Activated CD8-positive, alpha-beta memory T cell treated with anti-CD3 and anti-CD28 coated beads, Interleukin-2, amount 10 ng/mL, durations not matched to agents 7 days and 5 days (primary cell): ENCODE results near the gene FOXO3. TPM values are rescaled to one million over a fixed set of nuclear protein-coding genes. Genes with fewer than 3 reads are reported as not detected.

ENCODE experiments used
- ATAC-seq: fragments of 150-1000 bp; cut with Tn5 transposase; one replicate; pipeline ENCODE4 v1.10.0; 2021; ENCODE audit warnings: moderate library complexity
- CTCF ChIA-PET: fragments of 350-600 bp; sonication (Branson Sonifier 250); formaldehyde crosslinking; loops from one replicate; lab custom pipeline; 2021; ENCODE audit warnings: antibody characterized with exemption; lab: Charles Lee
- DNase-seq: peaks from one replicate; pipeline ENCODE4 v3.0.0-alpha.2; 2020
- H3K27ac Mint-ChIP-seq: one replicate; pipeline ENCODE4 v1.8.0; 2021; ENCODE audit warnings: mild to moderate bottlenecking, mixed read lengths
- H3K27me3 Mint-ChIP-seq: one replicate; pipeline ENCODE4 v1.8.0; 2021; ENCODE audit warnings: mixed read lengths
- H3K36me3 Mint-ChIP-seq: one replicate; pipeline ENCODE4 v1.8.0; 2021; ENCODE audit warnings: mild to moderate bottlenecking, mixed read lengths
- H3K4me1 Mint-ChIP-seq: one replicate; pipeline ENCODE4 v1.8.0; 2021; ENCODE audit warnings: mixed read lengths
- H3K4me3 Mint-ChIP-seq: one replicate; pipeline ENCODE4 v1.8.0; 2021; ENCODE audit warnings: mild to moderate bottlenecking, moderate library complexity, mixed read lengths
- H3K9me3 Mint-ChIP-seq: one replicate; pipeline ENCODE4 v1.8.0; 2022; ENCODE audit warnings: low read depth, mixed read lengths
- total RNA-seq, 2 experiments: library from RNA; stranded (reverse); gene quantifications; one replicate each; pipeline ENCODE4 v1.2.3, GENCODE V29; 2021

Gene FOXO3
- total RNA-seq, 2 experiments from 2014 or later = 13.4 to 14.7 TPM

DNA sequence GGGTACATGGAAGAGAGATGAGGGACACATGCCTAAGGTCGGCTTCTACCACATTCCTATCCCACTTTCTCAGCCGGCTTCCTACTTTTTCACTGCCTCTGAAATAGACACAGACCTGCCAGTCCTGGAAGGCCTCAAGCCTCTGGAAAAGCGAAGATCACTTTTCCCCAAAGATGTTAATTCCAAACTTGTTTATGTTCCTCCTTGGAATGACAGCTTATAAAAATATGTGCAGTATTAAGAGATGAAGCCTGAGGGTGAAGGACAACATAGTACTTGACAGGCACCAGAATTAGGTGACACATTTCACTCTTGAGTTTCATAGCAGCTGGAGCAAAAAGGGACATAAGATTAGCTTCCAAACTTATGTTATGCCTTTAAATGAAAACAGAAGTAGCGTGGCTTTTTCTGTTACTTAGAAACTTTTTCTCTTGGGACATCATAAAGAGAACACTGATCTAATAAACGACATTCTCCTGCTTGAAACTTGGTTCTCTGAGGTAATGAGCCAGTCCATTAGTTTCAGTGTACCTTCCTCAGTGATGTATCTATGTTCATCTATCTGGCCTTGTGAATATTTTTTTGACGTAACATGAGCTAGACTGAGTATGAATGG is 25.3 kb downstream of the FOXO3 start:
- CTCF ChIA-PET = no interaction called here
- H3K36me3 Mint-ChIP-seq = peaks cover 1% of the 10 kb centered on the region
- no peak overlapping the region for H3K27ac Mint-ChIP-seq
- no peaks in the 10 kb centered on the region for H3K27me3 Mint-ChIP-seq
- H3K4me1 Mint-ChIP-seq = peaks cover 43% of the 10 kb centered on the region
- no peaks in the 10 kb centered on the region for H3K9me3 Mint-ChIP-seq
- no peak overlapping the region for H3K4me3 Mint-ChIP-seq
- no peak for ATAC-seq
- no peak for DNase-seq

DNA sequence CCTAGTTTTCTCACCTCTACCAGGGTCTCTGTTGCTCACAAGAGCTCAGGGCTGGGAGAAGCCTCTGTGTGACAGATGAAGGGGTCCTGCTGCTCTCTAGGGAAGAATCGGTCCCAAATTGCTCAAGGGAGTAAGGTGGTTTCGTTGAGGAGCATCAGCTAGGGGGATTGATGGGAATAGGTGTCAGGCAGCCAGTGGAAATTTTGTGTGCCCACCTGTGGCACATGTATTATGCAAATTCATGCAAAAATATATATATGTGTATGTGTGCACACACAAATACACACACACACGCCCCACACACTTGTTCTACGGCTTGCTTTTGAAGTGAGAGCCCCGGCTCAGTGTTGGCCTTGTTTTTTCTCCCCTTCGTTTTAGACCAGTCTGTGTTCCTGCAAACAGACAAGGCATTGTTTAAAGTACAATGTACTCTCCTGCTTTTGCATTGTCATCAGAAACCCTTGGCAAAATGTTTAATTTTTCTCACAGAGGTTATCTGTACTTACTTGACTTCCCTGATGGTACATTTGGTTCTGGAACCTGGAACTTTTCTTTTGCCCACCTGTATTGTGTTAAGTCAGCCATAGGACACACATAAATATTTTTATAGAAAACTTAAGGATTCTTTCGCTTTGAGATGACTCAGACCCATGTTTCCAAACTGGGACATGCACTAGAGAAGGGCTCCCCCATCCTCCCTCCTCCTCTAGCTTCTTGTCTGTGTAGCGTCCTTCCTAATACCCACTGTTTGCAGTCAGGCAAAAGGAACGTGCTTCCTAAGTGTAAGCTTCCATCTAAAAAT is 26.7 kb downstream of the FOXO3 start:
- Mint-ChIP-seq H3K36me3 (peaks cover 1% of the 10 kb centered on the region), H3K9me3 (no peaks in the 10 kb centered on the region), H3K27me3 (no peaks in the 10 kb centered on the region), H3K27ac (no peak overlapping the region), H3K4me3 (no peak overlapping the region), H3K4me1 (peaks cover 47% of the 10 kb centered on the region)
- ATAC-seq (no peak), DNase-seq (no peak)
- CTCF ChIA-PET = interaction anchor here (1.0 kb wide), 1 partner anchor 15 kb away, joined by 3 read pairs; no protein-coding TSS in a partner anchor

DNA sequence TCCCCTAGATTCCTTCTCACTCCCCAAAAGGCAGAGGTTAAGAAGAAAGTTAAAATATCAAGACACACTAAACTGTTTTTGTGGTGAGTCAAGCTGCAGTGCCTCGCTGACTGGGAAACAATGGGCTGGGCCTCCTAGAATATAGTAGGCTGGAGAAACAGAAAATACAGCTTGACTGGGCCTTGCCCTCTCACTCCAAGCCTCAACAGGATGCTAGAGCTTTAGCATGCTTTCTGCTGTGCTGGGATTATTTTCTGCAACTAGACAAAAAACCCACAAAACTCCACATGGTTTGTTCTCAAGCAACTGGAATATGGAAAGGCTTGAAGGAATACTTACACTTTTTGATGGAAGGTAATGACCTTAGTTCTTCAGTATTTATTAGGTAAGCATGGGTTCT is 27.9 kb downstream of the FOXO3 start:
- no peak for DNase-seq
- Mint-ChIP-seq H3K4me1 (peaks cover 51% of the 10 kb centered on the region), H3K4me3 (no peak overlapping the region), H3K27ac (peak overlapping the region; percentile 16), H3K9me3 (no peaks in the 10 kb centered on the region), H3K36me3 (peaks cover 4% of the 10 kb centered on the region), H3K27me3 (no peaks in the 10 kb centered on the region)
- CTCF ChIA-PET = interaction anchor here (1.0 kb wide), 1 partner anchor 16 kb away, joined by 3 read pairs; no protein-coding TSS in a partner anchor
- ATAC-seq = peak; percentile 35

DNA sequence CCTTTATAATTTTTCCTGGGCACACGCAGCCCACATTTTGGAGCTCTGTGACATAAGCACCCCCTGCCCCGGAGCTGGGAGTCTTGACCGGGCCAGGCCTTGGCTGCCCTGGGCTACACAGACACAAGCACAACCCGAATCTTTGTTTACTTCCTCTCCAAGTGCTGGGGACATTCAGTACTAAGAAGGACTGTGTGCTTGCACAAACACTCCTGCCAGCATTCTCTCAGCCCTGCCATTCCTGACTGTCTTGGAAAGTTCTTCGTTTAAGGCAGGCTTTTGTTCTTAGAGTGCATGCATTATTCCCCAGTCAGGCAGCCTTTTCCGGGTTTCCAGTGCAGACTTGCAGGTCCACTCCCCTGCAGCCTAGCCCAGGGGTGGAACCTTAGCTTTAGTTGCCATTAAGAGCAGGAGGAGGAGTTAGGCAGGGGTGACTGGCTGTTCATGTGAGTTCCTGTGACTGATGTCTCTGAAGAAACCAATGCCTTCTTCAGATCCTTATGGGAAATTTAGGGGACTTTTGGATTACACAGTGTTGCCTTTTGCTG is 28.6 kb downstream of the FOXO3 start:
- Mint-ChIP-seq H3K4me1 (peaks cover 57% of the 10 kb centered on the region), H3K27me3 (no peaks in the 10 kb centered on the region), H3K9me3 (no peaks in the 10 kb centered on the region), H3K36me3 (peaks cover 2% of the 10 kb centered on the region), H3K27ac (peak overlapping the region; percentile 9), H3K4me3 (no peak overlapping the region)
- DNase-seq = no peak
- CTCF ChIA-PET = no interaction called here
- ATAC-seq = no peak

DNA sequence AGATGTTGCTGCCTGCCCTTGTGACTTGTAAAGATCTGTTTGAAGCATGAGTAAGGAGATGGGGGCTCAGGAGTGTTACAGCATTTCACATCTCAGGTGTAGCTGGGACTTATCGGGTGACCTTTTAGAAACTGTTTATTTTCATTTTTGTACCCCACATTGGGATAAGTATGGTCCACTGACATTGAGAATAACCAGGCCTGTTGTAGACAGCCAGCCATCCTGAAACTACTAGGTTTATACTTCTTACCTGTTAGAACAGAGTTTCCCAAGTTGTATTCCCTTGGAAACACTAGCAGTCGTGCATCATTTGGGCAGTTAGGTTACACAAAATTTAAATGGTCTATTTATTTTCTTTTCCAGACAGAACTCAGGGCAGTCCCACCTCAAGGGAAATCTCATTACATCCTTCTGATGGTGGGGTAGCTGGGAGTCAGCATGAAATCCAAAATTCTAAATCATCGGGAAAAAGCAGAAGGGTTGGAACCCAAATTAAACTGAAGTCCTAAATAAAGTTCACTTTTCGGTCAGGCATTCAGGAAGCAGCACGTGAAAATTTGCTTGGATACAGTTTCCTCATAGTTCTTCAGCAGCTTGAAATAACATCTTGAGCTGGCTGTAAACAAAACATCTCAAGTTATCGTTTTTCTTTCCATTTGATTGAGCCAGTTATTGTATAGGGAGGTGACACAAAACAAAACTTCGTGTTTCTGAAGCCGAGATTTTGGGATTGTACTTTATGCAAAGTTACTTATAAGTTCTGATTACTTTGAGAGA is 30.5 kb downstream of the FOXO3 start:
- Mint-ChIP-seq H3K4me1 (peaks cover 65% of the 10 kb centered on the region), H3K36me3 (peaks cover 4% of the 10 kb centered on the region), H3K9me3 (no peaks in the 10 kb centered on the region), H3K27ac (no peak overlapping the region), H3K4me3 (no peak overlapping the region), H3K27me3 (no peaks in the 10 kb centered on the region)
- CTCF ChIA-PET = interaction anchor here (0.8 to 0.9 kb wide), 2 partner anchors 17 to 24 kb away, joined by 3 to 5 read pairs; no protein-coding TSS in a partner anchor
- DNase-seq = no peak
- ATAC-seq = no peak

DNA sequence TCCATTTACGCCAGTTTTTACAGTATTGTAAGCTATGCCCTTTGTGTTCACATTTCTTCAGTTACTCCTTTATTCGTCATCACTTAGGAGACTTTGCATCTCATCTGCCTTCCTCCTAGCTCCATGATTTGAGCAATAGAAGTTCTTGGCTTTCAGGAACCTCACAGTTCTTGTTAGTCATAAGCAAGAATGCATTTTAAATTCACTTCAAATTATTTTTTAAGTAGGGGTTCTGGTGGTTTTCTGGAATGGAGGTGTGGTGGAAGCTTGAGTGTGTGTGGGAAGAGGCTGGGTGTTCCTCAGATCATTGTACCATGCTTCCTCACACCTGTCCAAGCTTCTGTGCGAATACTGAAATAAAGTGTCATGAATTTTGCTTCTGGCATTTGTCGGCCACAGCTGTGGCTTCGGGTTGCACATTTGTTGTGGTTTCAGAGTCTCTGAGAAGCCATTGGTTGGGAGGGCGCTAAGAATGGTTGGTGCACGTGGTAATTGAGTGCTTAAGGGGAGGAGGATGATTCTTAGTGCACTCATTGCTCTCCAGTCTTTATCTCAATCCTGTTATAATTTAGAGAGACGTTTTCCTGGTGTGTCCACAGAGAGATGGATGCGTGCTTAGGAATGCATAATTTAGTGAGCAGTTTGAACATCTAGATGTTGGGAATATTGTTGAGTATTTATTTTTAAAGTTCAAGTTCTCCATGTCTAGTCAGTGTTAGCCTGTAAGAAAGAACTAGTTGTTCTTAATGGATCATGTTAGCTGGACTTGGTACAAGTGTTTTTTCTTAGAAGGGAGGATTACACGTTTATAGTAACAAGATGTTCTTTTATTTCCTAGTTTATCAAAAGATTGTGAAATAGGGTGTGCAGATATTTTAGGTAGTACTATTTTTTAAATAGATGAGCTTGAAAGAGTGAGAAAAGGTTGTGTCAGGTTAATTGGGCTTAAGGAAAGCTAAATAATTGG is 31.9 kb downstream of the FOXO3 start:
- DNase-seq (peak; percentile 86), ATAC-seq (peak; percentile 90)
- no peak overlapping the region for H3K4me3 Mint-ChIP-seq
- H3K27ac Mint-ChIP-seq = peak overlapping the region; percentile 68
- H3K27me3 Mint-ChIP-seq = no peaks in the 10 kb centered on the region
- H3K4me1 Mint-ChIP-seq = peaks cover 67% of the 10 kb centered on the region
- no peaks in the 10 kb centered on the region for H3K9me3 Mint-ChIP-seq
- CTCF ChIA-PET = interaction anchor here (0.9 to 1.0 kb wide), 4 partner anchors 10 to 35 kb away, joined by 3 to 6 read pairs (median 4); no protein-coding TSS in a partner anchor
- peaks cover 6% of the 10 kb centered on the region for H3K36me3 Mint-ChIP-seq

DNA sequence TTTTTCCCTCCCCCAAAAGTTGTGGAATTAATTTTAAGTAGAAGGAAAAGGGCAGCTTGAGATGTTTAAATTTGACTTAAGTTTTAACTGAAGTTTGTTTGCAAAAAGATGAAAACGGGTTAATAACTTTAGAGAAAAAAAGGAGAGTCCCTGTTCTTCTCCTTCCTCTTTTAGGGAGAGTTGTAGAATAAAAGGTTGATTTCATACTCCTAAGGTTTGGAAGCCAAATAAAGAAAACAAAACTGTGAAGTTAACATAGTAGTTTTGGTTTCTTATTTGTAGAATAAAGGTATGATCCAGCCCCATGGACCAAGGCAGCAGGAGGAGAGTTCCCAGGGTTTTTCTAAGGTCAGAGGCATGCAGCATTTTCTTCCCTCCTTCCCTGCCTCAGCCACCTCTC is 33.4 kb downstream of the FOXO3 start:
- CTCF ChIA-PET = no interaction called here
- H3K27me3 Mint-ChIP-seq = no peaks in the 10 kb centered on the region
- peaks cover 66% of the 10 kb centered on the region for H3K4me1 Mint-ChIP-seq
- H3K4me3 Mint-ChIP-seq = no peak overlapping the region
- no peak for DNase-seq
- no peak for ATAC-seq
- peaks cover 10% of the 10 kb centered on the region for H3K36me3 Mint-ChIP-seq
- H3K27ac Mint-ChIP-seq = no peak overlapping the region
- no peaks in the 10 kb centered on the region for H3K9me3 Mint-ChIP-seq

DNA sequence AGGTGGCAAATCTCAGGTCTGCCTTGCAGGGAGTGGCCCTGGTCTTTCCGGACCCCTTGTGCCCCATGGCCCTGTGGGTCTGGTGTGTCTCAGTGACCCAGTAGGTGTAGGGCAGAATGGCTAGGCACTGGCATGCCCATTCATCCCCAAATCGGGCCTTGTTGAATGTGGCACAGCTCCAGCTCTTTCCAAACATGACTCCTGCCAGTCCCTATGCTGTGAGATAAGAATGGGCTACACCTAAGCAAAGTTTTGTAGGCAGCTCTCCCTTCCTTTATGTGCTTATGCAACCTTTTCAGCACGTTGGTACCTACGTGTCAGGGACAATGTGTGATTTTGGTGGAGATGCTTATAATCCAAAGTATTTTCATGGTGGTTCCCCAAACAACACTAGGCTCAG is 33.9 kb downstream of the FOXO3 start:
- CTCF ChIA-PET = no interaction called here
- no peak for ATAC-seq
- H3K27me3 Mint-ChIP-seq = no peaks in the 10 kb centered on the region
- H3K36me3 Mint-ChIP-seq = peaks cover 10% of the 10 kb centered on the region
- no peak overlapping the region for H3K27ac Mint-ChIP-seq
- no peaks in the 10 kb centered on the region for H3K9me3 Mint-ChIP-seq
- peaks cover 61% of the 10 kb centered on the region for H3K4me1 Mint-ChIP-seq
- DNase-seq = no peak
- no peak overlapping the region for H3K4me3 Mint-ChIP-seq

DNA sequence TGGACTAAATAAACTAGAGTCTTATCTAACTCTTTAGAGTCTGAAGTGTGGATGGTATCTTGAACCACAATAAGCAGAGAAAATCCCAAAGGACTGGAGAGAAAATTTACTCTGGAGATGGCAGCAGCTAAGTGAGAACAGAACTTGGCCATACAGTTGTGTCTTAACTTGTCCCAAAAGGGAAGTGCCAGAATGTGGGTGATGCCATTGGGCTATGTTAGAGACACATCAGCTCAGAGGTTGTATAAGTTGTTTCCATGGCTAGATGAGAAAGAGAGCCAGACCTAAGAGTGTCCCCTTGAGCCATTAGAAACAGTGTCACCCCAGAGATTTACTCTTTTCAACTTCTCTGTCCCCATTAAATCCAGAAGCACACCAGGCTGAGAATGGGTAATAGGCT is 36.2 kb downstream of the FOXO3 start:
- no peaks in the 10 kb centered on the region for H3K9me3 Mint-ChIP-seq
- CTCF ChIA-PET = no interaction called here
- no peak for ATAC-seq
- no peak overlapping the region for H3K4me3 Mint-ChIP-seq
- no peak overlapping the region for H3K27ac Mint-ChIP-seq
- peaks cover 14% of the 10 kb centered on the region for H3K36me3 Mint-ChIP-seq
- no peak for DNase-seq
- H3K27me3 Mint-ChIP-seq = no peaks in the 10 kb centered on the region
- H3K4me1 Mint-ChIP-seq = peaks cover 48% of the 10 kb centered on the region

DNA sequence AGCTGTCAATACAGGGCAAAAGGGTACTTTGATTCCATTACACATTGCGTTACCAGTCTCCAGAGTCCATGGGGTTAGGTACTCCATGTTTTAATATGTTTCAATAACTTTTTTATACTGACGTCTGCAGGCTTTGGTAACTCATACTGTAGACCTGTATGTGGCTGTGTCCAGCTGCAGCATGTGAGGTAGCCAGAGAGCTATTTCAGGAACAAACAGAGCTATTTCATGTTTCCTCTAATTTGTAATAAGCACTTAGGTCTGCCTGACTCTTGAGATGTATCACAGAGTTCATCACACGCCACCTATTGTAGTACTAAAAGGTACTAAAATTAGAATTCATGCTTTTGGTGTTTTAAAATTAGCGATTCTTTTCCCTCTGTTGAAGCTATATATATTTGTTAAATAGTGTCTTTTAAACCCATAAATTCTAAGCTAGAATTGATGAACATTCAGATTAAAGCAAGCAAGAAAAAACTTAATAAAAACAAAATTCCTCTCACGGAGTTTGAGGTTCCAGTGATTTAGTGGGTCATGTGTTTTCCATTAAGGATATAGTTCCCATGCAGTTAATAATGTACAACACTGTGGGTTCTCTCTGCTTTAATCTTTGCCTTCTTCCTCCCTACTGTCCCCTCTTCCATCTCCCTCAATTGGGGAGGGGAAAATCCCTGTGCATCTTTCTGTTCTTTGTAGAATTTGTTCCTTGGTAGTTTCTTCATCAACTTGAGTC is 37.0 kb downstream of the FOXO3 start:
- CTCF ChIA-PET = no interaction called here
- peaks cover 43% of the 10 kb centered on the region for H3K4me1 Mint-ChIP-seq
- DNase-seq (no peak), ATAC-seq (no peak)
- H3K36me3 Mint-ChIP-seq = peaks cover 14% of the 10 kb centered on the region
- no peak overlapping the region for H3K4me3 Mint-ChIP-seq
- no peaks in the 10 kb centered on the region for H3K27me3 Mint-ChIP-seq
- H3K27ac Mint-ChIP-seq = peak overlapping the region; percentile 50
- H3K9me3 Mint-ChIP-seq = no peaks in the 10 kb centered on the region

DNA sequence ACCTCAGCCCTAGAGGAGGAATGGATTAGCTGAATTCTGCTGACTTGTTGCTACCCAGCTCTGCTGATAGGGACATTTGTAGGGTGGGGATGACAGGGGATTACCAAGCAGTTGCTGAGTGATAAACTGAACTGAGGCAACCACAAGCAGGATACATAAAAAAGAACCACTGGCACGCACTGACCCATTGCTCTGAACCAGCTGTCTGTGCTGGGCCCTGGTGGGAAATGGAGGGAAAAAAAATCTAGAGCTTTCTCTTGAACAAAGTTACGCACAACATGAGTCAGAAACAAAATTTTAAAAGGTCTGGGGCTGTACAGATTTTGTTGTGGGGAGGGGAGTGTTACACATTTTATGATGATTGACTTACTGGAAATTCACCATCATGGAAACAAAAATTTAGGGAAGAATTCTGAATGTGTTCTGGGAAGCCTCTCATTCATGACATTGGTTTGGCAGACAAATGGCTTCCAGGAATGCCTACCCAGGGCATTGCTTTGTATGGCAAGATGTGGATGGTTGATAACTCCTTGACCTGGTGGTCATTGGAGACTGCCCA is 37.7 kb downstream of the FOXO3 start:
- peaks cover 37% of the 10 kb centered on the region for H3K4me1 Mint-ChIP-seq
- no peaks in the 10 kb centered on the region for H3K9me3 Mint-ChIP-seq
- ATAC-seq = peak; percentile 85
- peak overlapping the region; percentile 50 for H3K27ac Mint-ChIP-seq
- CTCF ChIA-PET = no interaction called here
- H3K27me3 Mint-ChIP-seq = no peaks in the 10 kb centered on the region
- DNase-seq = peak; percentile 63
- H3K4me3 Mint-ChIP-seq = no peak overlapping the region
- H3K36me3 Mint-ChIP-seq = peaks cover 12% of the 10 kb centered on the region

DNA sequence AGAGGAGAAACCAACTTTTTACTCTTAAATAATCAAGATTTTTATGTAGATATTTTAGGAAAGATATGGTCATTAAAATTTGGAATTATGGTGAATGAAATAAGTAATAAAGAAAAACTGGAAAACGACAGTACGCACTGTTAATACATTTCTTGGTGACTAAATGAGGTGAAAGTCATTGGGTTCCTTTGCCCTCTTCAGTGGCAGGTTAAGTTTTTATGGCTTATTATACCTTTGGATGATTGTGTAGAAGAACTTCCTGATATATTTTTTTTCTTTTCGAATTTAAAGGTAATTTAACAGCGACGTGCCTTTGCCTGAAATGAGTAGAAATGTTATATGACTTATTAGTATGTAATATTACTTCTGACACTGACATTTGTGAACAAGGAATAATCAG is 43.4 kb downstream of the FOXO3 start:
- Mint-ChIP-seq H3K4me1 (peaks cover 5% of the 10 kb centered on the region), H3K4me3 (no peak overlapping the region), H3K36me3 (peaks cover 6% of the 10 kb centered on the region), H3K9me3 (no peaks in the 10 kb centered on the region), H3K27ac (no peak overlapping the region), H3K27me3 (no peaks in the 10 kb centered on the region)
- DNase-seq (no peak), ATAC-seq (no peak)
- CTCF ChIA-PET = no interaction called here
